GM12878 (cell line): ENCODE results near the gene GUCY1A1. TPM values are rescaled to one million over a fixed set of nuclear protein-coding genes. Genes with fewer than 3 reads are reported as not detected.

Experiments used
- BACH1 ChIP-seq: fragments of 450-650 bp; IDR thresholded peaks from 2 replicates; pipeline ENCODE4 v1.6.1; 2017; ENCODE audit warnings: mild to moderate bottlenecking, borderline replicate concordance
- BCL11A ChIP-seq: IDR thresholded peaks from 2 replicates; pipeline ENCODE4 v1.6.1; 2011; ENCODE audit warnings: low read depth, low read length
- CBX3 ChIP-seq: fragments of 200-600 bp; sonication (generic); IDR thresholded peaks from 2 replicates; pipeline ENCODE4 v1.6.1; 2016; ENCODE audit warnings: low read depth, borderline replicate concordance
- CEBPB ChIP-seq, 2 experiments: fragments of 150-350 bp in 1 of 2; IDR thresholded peaks; 2 replicates each; pipeline ENCODE4 v1.6.1; 2012 to 2014; ENCODE audit warnings: low read depth in 2 of 2, low read length in 2 of 2, borderline replicate concordance in 1 of 2, inconsistent platforms in 1 of 2
- CHD1 ChIP-seq: IDR thresholded peaks from 2 replicates; pipeline ENCODE4 v1.6.1; 2012; ENCODE audit warnings: low read depth, low read length, improper control_type of control experiment
- CHD2 ChIP-seq: IDR thresholded peaks from 2 replicates; pipeline ENCODE4 v1.6.1; 2011; ENCODE audit warnings: low read depth, low read length, improper control_type of control experiment, borderline replicate concordance
- EZH2 ChIP-seq: IDR thresholded peaks from 2 replicates; pipeline ENCODE4 v1.6.1; 2012; ENCODE audit warnings: low read depth, mild to moderate bottlenecking, control low read depth, inconsistent platforms, low read length, borderline replicate concordance; ENCODE audit not compliant: control insufficient read depth
- HCFC1 ChIP-seq: fragments of 150-350 bp; IDR thresholded peaks from 2 replicates; pipeline ENCODE4 v1.6.1; 2014; ENCODE audit warnings: low read length
- HSF1 ChIP-seq: fragments of 150-350 bp; IDR thresholded peaks from 2 replicates; pipeline ENCODE4 v1.6.1; 2014; ENCODE audit warnings: mild to moderate bottlenecking, low read depth, low read length
- IKZF2 ChIP-seq, 2 experiments: fragments of 450-650 bp; IDR thresholded peaks; 2 replicates each; pipeline ENCODE4 v1.6.1; 2017; ENCODE audit warnings: mild to moderate bottlenecking in 2 of 2, moderate library complexity in 2 of 2
- MEF2A ChIP-seq: IDR thresholded peaks from 2 replicates; pipeline ENCODE4 v1.6.1; 2011; ENCODE audit warnings: low read depth, mild to moderate bottlenecking, low read length, moderate library complexity; ENCODE audit not compliant: insufficient read depth
- MYB ChIP-seq: fragments of 150-350 bp; IDR thresholded peaks from 2 replicates; pipeline ENCODE4 v1.6.1; 2014; ENCODE audit warnings: mild to moderate bottlenecking, low read depth, low read length, borderline replicate concordance
- NRF1 ChIP-seq: conservative IDR thresholded peaks from 2 replicates; pipeline ENCODE4 v1.6.1; 2011; ENCODE audit warnings: mild to moderate bottlenecking, low read depth, low read length, improper control_type of control experiment
- PAX8 ChIP-seq: fragments of 450-650 bp; IDR thresholded peaks from 2 replicates; pipeline ENCODE4 v1.6.1; 2017; ENCODE audit warnings: mild to moderate bottlenecking, moderate library complexity
- POLR2AphosphoS2 ChIP-seq: IDR thresholded peaks from 2 replicates; pipeline ENCODE4 v1.6.1; 2011; ENCODE audit warnings: low read depth, mild to moderate bottlenecking, low read length, improper control_type of control experiment, moderate library complexity
- SIN3A ChIP-seq: IDR thresholded peaks from 2 replicates; pipeline ENCODE4 v1.6.1; 2012; ENCODE audit warnings: low read depth, low read length, improper control_type of control experiment
- SMAD1 ChIP-seq: fragments of 450-650 bp; IDR thresholded peaks from 2 replicates; pipeline ENCODE4 v1.6.1; 2018; ENCODE audit warnings: mild to moderate bottlenecking, low read depth; ENCODE audit not compliant: partially characterized antibody
- SMARCA5 ChIP-seq: fragments of 450-650 bp; IDR thresholded peaks from 2 replicates; pipeline ENCODE4 v1.6.1; 2017; ENCODE audit warnings: mild to moderate bottlenecking
- SMC3 ChIP-seq: IDR thresholded peaks from 2 replicates; pipeline ENCODE4 v1.6.1; 2011; ENCODE audit warnings: low read length, improper control_type of control experiment, borderline replicate concordance
- SREBF2 ChIP-seq: IDR thresholded peaks from 2 replicates; pipeline ENCODE4 v1.6.1; 2012; ENCODE audit warnings: mild to moderate bottlenecking, low read length
- TCF7 ChIP-seq: IDR thresholded peaks from 2 replicates; pipeline ENCODE4 v1.6.1; 2014; ENCODE audit warnings: antibody characterized with exemption, borderline replicate concordance
- ZBED1 ChIP-seq: IDR thresholded peaks from 2 replicates; pipeline ENCODE4 v1.6.1; 2016; ENCODE audit warnings: borderline replicate concordance
- ZBTB11 ChIP-seq: fragments of 450-650 bp; formaldehyde crosslinking; IDR thresholded peaks from 2 replicates; pipeline ENCODE4 v1.5.0; 2022; ENCODE audit warnings: mild to moderate bottlenecking, missing genetic modification characterization
- ZSCAN29 ChIP-seq: fragments of 450-650 bp; IDR thresholded peaks from 2 replicates; pipeline ENCODE4 v1.6.1; 2017; ENCODE audit warnings: mild to moderate bottlenecking, moderate library complexity
- polyA plus RNA-seq, 11 experiments: library from polyadenylated mRNA; depleted of rRNA in 4 of 11; unstranded in 6 of 11; stranded (reverse) in 5 of 11; fragments of >200 nt; fragmentation: Nextera tagmentation in 4 of 11; fragmentation: Illumina TruSeq in 1 of 11; extraction: Ambion mirVana in 4 of 11; extraction: Trizol in 1 of 11; gene quantifications; 1 replicate in 1 of 11; 2 replicates in 10 of 11; pipeline versions ENCODE4 v1.2.1 to v1.2.3, GENCODE V29; 2011 to 2016; ENCODE audit warnings: inconsistent platforms in 2 of 11, missing spikeins in 2 of 11, low read depth in 1 of 11
- total RNA-seq, 4 experiments: library from RNA; depleted of rRNA in 3 of 4; stranded (reverse); fragments of >200 nt in 3 of 4; fragmentation: Illumina TruSeq in 1 of 4; extraction: Trizol in 1 of 4; gene quantifications; 2 replicates each; pipeline versions ENCODE4 v1.2.1 to v1.2.3, GENCODE V29; 2013 to 2021

The GUCY1A1 gene
- total and polyA plus RNA-seq, 10 of the 15 experiments (the other 5 are each of a cell fraction or from before 2014, with no cell fraction given): 0.44 to 22.6 (median 0.55) TPM

- TF ChIP-seq HSF1 (no peak), CHD2 (no peak), CBX3 (no peak), SREBF2 (no peak), EZH2 (no peak), ZSCAN29 (no peak), SMC3 (no peak), POLR2AphosphoS2 (0 out of 2 replicates have a peak, but pooled peaks have one; percentile 4), SMAD1 (peak; percentile 45), MYB (no peak), SMARCA5 (no peak; the same call in 1 of the 2 replicates), NRF1 (no peak), SIN3A (no peak), ZBTB11 (no peak), HCFC1 (no peak), TCF7 (no peak), ZBED1 (no peak), BACH1 (no peak; the same call in none of the 2 replicates), IKZF2 (IDR thresholded peaks at IDR 0.05) (peak; percentile 17 to 48; a peak in 2 of 4 replicates), MEF2A (no peak), CEBPB (IDR thresholded peaks at IDR 0.05; ENCODE audit: borderline replicate concordance in 1 of 2, low read depth in 2 of 2, low read length in 2 of 2) (no peak), PAX8 (no peak), BCL11A (no peak), CHD1 (no peak)
These were observed 1.2 kb downstream of the GUCY1A1 start (continued) for GRCh38 chr4:155667568-155668511.
